Measurements from ENCODE around the gene PLCB4. TPM values are rescaled to one million over a fixed set of nuclear protein-coding genes. Genes with fewer than 3 reads are reported as not detected.

Gene PLCB4
- polyA plus RNA-seq, 3 donors = not detected

- no peaks in the 10 kb centered on the region for H3K4me1 ChIP-seq (ENCODE audit: control insufficient read depth in 1 of 2, insufficient read depth in 2 of 2, low read length in 2 of 2)
- Mint-ChIP-seq H3K9me3 (peaks cover 0 to 3% (median 0%) of the 10 kb centered on the region in 7 donors), H3K36me3 (no peaks in the 10 kb centered on the region), H3K4me3 (no peak overlapping the region), H3K4me1 (peaks cover 5% of the 10 kb centered on the region), H3K27me3 (ENCODE audit: low read depth in 3 of 3) (peaks cover 0 to 4% (median 0%) of the 10 kb centered on the region in 3 donors), H3K27ac (no peak overlapping the region)
- H3K9me3 ChIP-seq (replicated peaks in 1 of 2; ENCODE audit: control insufficient read depth in 1 of 2, insufficient read depth in 1 of 2, low read length in 2 of 2) = no peaks in the 10 kb centered on the region
- H3K27ac ChIP-seq (ENCODE audit: low read depth in 1 of 2, low read length in 2 of 2) = no peak overlapping the region
- H3K4me2 ChIP-seq (replicated peaks; ENCODE audit: extremely low read depth, low read length, poor library complexity, severe bottlenecking) = no peak overlapping the region
- intact Hi-C loops (cut with micrococcal nuclease) = no loop called here
- no peak for DNase-seq
- H3K27me3 ChIP-seq (ENCODE audit: control insufficient read depth in 2 of 2, insufficient read depth in 2 of 2, low read length in 2 of 2) = no peaks in the 10 kb centered on the region
- no peaks in the 10 kb centered on the region for H4K20me1 ChIP-seq (ENCODE audit: insufficient read depth, low read length)
- H3K79me2 ChIP-seq (ENCODE audit: insufficient read depth, low read length) = no peaks in the 10 kb centered on the region
- H2AFZ ChIP-seq (ENCODE audit: insufficient read depth, low read depth, low read length, poor library complexity, severe bottlenecking) = no peak overlapping the region
- TF ChIP-seq CTCF (IDR thresholded peaks at IDR 0.05) = no peak
- H3K4me3 ChIP-seq (replicated peaks in 1 of 3; ENCODE audit: low read depth in 2 of 3, low read length in 3 of 3) = no peak overlapping the region
- H3K9ac ChIP-seq (ENCODE audit: insufficient read depth, low read length, poor library complexity, severe bottlenecking) = no peak overlapping the region
- H3K36me3 ChIP-seq (replicated peaks in 1 of 2; ENCODE audit: control insufficient read depth in 1 of 2, insufficient read depth in 2 of 2, low read length in 2 of 2) = no peaks in the 10 kb centered on the region
Observed at GRCh38 chr20:9082741-9083140, 13.9 kb downstream of the PLCB4 start.

- 94% methylated on average over 3 of the region's 3 CpGs for WGBS (ENCODE audit: insufficient coverage)
- H3K27ac Mint-ChIP-seq = no peak overlapping the region
- intact Hi-C loops (cut with micrococcal nuclease) = no loop called here
Observed at GRCh38 chr20:9087531-9088217, 18.8 kb downstream of the PLCB4 start.

More at GRCh38 chr20:9087531-9088217, 18.8 kb downstream of the PLCB4 start:
- no peaks in the 10 kb centered on the region for H3K4me1 ChIP-seq (ENCODE audit: control insufficient read depth in 1 of 2, insufficient read depth in 2 of 2, low read length in 2 of 2)
- H3K36me3 Mint-ChIP-seq = no peaks in the 10 kb centered on the region
- no peaks in the 10 kb centered on the region for H3K9me3 ChIP-seq (replicated peaks in 1 of 2; ENCODE audit: control insufficient read depth in 1 of 2, insufficient read depth in 1 of 2, low read length in 2 of 2)
- TF ChIP-seq CTCF (IDR thresholded peaks at IDR 0.05) = no peak
- H3K4me1 Mint-ChIP-seq = peaks cover 5% of the 10 kb centered on the region
- no peaks in the 10 kb centered on the region for H3K79me2 ChIP-seq (ENCODE audit: insufficient read depth, low read length)
- no peak overlapping the region for H3K4me2 ChIP-seq (replicated peaks; ENCODE audit: extremely low read depth, low read length, poor library complexity, severe bottlenecking)
- H2AFZ ChIP-seq (ENCODE audit: insufficient read depth, low read depth, low read length, poor library complexity, severe bottlenecking) = no peak overlapping the region
- no peak overlapping the region for H3K4me3 Mint-ChIP-seq
- H3K4me3 ChIP-seq (replicated peaks in 1 of 3; ENCODE audit: low read depth in 2 of 3, low read length in 3 of 3) = no peak overlapping the region
- no peaks in the 10 kb centered on the region for H3K36me3 ChIP-seq (replicated peaks in 1 of 2; ENCODE audit: control insufficient read depth in 1 of 2, insufficient read depth in 2 of 2, low read length in 2 of 2)
- no peaks in the 10 kb centered on the region for H3K27me3 ChIP-seq (ENCODE audit: control insufficient read depth in 2 of 2, insufficient read depth in 2 of 2, low read length in 2 of 2)
- no peaks in the 10 kb centered on the region for H4K20me1 ChIP-seq (ENCODE audit: insufficient read depth, low read length)
- peaks cover 0 to 3% (median 0%) of the 10 kb centered on the region in 3 donors for H3K27me3 Mint-ChIP-seq (ENCODE audit: low read depth in 3 of 3)
- H3K9me3 Mint-ChIP-seq = peaks cover 0 to 3% (median 0%) of the 10 kb centered on the region in 7 donors
- H3K27ac ChIP-seq (ENCODE audit: low read depth in 1 of 2, low read length in 2 of 2) = no peak overlapping the region
- no peak for DNase-seq
- H3K9ac ChIP-seq (ENCODE audit: insufficient read depth, low read length, poor library complexity, severe bottlenecking) = no peak overlapping the region

Measured in CD14-positive monocyte (primary cell).